Ureter (tissue), 1 donor: Measurements from ENCODE around the gene CAMK2N2. TPM values are rescaled to one million over a fixed set of nuclear protein-coding genes. Genes with fewer than 3 reads are reported as not detected.

Experiments
- DNase-seq: peaks from one replicate; pipeline ENCODE4 v3.0.0-alpha.2; 2020; ENCODE audit warnings: low spot score
- total RNA-seq: library from RNA; stranded (reverse); gene quantifications from one replicate; pipeline ENCODE4 v1.2.4, GENCODE V29; 2023
- donor health status: DM: yes; HTN: yes; CAD: no.

CAMK2N2 gene
- total RNA-seq = not detected

DNA sequence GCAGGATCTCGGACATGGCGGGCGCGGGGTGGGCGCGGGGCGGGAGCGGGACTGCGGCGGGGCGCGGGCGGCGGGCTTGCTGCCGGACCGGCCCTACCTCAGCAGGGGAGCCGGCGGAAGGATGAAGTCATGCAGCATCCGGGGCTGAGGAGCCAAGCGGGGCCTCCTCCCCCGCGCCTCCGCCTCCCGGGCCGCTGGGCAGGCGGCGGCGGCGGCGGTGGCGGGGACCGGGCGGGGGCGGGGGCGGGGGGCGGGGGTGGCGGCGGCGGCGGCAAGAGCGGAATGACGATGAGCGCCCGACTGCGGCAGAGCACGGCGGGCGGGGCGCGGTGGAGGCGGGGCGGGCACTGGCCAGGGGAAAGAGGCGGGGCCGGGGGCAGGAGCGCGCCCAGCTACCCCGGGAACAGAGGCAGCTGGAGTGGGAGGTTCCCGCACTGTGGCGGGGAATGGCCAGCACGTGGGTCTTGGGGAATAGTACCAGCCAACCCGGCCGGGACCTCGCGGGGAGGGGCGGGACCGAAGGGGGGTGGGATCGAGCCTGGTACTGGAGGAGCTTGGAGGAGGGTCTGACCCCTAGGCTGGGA, at the start of gene CAMK2N2:
Gene CAMK2N2 (minus strand): TSS at position 284 of the 584 bp plus-strand sequence. CDS start 268 bp downstream, at position 16.
- no peak for DNase-seq

DNA sequence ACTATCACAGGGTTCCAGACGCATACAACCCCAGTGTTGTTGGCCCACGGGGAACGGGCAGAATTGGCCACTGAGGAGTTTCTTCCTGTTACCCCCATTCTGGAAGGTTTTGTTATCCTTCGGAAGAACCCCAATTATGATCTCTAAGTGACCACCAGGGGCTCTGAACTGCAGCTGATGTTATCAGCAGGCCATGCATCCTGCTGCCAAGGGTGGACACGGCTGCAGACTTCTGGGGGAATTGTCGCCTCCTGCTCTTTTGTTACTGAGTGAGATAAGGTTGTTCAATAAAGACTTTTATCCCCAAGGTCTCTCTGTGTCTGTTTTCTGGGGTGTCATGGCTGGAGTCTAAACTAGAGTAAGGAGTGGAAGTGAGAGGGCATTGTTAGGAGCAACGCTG, 47.4 kb upstream of the CAMK2N2 start:
- no peak for DNase-seq

DNA sequence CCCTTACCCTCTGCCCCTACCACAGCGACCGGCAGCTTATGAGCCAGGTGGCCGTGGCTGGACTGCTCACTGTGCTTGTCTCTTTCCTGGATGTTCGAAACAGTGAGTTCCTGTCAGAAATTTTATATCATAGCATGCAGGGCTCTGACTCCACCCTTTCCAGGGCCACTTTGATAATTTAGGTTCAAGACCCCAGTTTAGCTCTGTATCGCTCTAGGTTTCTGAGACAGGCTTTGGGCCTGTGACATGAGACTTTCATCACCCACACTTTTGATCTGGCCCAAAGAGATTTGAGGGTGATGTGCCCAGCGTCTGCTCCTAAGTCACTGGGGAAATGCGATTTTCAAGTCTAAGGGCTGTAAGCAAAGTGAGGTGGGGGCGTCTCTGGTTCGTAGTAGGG, 46.6 kb upstream of the CAMK2N2 start:
- no peak for DNase-seq

DNA sequence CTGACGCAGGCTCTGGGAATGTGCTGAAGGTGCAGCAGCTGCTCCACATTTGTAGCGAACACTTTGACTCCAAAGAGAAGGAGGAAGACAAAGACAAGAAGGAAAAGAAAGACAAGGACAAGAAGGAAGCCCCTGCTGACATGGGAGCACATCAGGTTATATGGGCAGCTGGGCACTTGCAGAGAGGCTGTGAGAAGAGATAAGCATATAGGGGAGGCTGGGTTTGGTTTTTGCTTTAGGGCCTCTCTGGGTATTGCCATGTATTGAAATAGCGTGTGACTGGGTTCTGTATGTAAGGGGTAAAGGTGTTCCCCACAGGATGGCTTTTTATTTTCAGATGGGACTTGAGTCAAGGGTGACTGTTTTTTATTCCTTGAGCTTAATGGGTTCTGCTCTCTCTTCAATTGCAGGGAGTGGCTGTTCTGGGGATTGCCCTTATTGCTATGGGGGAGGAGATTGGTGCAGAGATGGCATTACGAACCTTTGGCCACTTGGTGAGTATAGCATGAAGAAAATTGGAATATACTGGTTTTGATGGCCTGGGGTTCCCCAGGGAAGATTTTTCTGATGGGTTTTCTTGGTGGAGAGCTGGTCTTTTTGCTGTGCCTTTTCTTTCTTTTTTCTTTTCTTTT, 45.1 kb upstream of the CAMK2N2 start:
- no peak for DNase-seq

DNA sequence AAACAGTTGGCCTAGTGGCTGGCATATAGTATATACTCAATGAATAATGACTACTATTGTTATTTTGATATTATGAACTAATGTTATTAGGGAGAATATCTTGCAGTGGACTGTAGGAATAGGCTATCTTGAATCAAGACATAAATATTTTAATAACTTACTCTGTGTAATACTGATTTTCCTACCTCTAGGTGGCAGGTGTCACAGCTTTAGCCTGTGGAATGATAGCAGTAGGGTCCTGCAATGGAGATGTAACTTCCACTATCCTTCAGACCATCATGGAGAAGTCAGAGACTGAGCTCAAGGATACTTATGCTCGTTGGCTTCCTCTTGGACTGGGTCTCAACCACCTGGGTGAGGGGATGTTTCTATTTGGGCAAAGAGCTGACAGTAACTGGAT, 44.2 kb upstream of the CAMK2N2 start:
- DNase-seq = no peak

DNA sequence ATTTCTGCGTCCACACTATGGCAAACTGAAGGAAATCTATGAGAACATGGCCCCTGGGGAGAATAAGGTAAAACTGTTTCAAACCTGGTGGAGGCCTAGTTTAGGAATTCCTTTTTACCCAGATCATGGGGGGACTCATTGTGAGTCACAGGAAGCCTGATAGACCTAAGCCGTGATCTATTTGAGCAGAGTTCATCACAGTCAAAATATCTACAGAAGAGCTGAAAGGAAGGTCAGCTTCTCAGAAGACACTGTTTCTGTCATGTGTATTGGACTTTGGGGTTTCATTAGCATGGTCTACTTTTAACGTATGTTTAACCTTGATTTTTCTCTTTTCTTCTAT, 39.0 kb upstream of the CAMK2N2 start:
- no peak for DNase-seq

DNA sequence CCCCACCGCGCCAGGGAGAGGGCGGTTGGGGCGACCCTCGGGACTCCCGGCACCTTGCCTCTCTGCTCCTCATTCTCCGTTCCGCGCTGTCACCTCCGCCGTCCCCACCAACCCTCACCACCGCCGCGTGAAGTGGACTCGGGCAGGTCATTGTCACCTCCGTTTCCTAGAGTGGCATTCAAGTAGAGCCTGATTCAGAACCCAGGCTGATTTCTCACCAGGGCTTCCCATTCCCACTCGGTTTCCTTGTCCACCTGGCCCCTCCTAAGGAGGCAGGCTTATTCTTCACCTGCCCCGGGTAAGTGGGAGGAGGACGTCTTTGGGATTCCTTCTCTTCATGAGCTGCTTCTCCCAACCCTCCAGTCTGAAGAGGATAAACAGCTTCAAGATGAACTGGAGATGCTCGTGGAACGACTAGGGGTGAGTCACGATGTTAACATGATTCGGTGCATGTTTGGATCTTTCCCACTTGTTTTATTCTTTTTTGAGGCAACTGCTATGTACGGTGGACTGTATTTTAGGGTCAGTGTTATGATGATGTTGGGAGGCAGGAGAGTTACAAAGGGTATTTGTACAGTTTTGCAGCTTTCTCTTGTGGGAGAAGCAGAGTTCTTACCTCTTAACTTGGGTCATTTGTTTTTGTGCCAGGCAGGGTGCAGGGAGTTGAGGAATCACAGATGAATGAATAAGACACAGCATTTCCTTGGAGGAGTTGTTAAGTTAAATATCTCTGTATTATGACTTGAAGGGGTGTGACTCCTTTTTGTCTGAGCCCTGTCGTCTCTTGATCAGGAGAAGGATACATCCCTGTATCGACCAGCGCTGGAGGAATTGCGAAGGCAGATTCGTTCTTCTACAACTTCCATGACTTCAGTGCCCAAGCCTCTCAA, 38.4 kb upstream of the CAMK2N2 start:
- DNase-seq = peak; percentile 62

DNA sequence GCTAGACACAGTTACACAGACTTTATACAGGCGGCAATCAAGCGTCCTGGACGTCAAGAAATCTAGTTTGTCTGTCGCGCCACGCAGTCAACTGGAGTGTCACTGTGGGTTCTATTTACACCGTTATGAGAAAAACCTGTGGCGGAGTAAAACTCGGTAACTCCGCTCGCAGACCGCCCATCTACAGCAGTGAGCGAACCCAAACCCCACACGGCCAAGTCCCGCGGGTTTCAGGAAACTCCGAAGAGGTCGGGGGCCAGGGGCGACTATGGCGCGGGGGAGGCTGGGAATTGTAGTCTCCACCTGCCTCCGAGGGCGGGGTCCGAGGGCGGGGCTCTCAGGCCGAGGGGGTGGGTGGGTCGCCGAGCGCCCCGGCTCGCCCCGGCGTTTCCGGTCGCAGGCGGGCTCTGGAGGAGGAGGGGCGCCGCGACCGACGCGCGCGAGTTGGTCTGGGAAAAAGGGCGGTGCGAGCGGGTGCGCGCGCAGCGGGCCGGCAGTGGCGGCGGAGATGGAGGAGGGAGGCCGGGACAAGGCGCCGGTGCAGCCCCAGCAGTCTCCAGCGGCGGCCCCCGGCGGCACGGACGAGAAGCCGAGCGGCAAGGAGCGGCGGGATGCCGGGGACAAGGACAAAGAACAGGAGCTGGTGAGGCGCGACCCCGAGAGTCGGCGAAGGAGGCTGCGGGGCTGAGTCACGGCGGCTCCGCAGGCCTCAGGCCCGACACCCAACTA, 37.6 kb upstream of the CAMK2N2 start, which contains the start of gene PSMD2:
Gene PSMD2 (plus strand): TSS at position 483 of the 729 bp plus-strand sequence. CDS start 26 bp downstream, at position 509.
- peak; percentile 98 for DNase-seq

DNA sequence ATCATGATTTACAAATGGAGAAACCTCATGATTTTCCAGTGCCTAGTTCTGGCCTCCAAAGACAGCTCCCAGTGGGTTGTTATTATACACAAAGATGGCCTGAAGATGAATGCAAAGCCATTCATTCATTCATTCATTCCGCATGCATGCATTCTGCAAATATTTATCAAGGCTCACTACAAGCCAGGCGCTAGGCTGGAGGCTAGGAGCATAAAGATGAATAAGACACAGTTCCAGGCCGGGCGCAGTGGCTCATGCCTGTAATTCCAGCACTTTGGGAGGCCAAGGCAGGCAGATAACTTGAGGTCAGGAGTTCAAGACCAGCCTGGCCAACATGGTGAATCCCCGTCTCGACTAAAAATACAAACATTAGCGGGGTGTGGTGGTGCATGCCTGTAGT, 35.3 kb upstream of the CAMK2N2 start:
- DNase-seq = no peak

DNA sequence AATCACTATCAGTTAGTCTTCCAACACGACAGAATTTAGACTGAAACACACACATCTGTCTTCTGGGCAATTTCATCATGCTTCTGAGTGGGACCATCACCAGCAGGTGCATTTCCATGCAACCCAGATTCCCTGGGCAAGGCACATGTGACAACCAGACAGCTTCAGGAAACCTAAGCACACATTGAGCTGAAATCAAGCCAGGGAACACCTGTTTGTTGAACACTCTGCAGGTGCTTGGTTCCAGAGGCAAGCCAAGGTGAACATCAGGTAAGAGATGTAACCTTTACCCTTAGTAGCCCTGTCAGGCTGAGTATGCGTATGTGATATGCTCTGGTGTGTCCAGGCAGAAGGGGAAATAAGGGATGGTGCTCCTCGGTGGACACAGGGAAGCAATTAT, 34.4 kb upstream of the CAMK2N2 start:
- DNase-seq = no peak

DNA sequence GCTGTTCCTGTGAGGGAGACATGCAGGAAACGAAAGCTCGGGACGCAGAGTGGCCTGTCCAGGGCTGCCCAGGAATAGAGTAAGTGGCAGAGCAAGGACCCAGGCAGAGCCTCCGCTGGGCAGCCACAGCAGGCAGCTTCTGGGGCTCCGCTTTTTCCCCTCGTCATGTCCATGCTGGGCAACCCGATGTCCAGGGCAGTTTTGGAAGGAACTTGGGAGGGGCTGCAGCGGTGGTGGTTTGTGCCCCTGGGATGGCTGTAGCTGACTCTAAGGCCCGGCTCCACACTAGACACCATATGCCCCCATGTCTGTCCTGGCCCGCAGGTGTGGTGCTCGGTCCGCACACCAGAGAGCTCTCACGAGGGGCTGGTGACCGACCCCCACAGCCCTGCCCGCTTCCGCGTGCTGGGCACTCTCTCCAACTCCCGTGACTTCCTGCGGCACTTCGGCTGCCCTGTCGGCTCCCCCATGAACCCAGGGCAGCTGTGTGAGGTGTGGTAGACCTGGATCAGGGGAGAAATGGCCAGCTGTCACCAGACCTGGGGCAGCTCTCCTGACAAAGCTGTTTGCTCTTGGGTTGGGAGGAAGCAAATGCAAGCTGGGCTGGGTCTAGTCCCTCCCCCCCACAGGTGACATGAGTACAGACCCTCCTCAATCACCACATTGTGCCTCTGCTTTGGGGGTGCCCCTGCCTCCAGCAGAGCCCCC, 30.5 kb upstream of the CAMK2N2 start:
- DNase-seq = no peak

DNA sequence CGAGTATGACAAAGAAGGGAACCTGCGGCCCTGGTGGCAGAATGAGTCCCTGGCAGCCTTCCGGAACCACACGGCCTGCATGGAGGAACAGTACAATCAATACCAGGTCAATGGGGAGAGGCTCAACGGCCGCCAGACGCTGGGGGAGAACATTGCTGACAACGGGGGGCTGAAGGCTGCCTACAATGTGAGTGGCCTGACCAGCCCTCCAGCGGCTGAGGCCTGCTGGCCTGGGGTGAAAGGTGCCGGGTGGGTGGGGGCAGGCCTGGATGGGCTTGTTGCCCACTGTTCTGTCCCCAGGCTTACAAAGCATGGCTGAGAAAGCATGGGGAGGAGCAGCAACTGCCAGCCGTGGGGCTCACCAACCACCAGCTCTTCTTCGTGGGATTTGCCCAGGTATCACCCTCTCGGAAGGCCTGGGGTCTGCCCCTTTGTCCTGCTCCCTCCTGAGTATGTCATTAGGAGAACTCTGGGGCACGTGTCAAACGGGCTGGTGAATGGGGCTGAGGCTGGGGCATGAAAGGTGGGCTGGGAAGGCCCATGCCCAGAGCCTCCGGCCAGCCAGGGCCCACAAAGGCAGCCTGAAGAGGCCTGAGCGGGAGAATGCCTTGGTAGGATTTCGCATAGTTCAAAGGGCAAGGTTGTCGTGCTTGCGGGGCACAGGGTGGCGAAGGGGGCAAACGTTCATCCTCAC, 29.8 kb upstream of the CAMK2N2 start:
- DNase-seq = no peak

DNA sequence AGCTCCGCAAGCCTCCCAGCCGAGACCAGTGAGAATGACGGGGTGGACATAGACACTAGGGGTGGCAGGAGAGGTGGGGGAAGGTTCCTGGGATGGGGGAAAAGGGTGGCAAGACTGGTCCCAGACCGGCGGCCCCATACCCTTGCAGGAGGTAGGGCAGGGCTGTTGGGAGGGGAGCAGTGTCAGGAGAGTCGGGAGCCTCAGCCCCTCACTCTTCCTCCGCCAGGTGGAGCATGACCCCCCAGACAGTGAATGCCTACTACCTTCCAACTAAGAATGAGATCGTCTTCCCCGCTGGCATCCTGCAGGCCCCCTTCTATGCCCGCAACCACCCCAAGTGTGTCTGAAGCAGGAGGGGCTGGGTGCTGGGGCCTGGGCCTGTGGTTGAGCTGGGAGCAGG, 29.0 kb upstream of the CAMK2N2 start:
- no peak for DNase-seq

DNA sequence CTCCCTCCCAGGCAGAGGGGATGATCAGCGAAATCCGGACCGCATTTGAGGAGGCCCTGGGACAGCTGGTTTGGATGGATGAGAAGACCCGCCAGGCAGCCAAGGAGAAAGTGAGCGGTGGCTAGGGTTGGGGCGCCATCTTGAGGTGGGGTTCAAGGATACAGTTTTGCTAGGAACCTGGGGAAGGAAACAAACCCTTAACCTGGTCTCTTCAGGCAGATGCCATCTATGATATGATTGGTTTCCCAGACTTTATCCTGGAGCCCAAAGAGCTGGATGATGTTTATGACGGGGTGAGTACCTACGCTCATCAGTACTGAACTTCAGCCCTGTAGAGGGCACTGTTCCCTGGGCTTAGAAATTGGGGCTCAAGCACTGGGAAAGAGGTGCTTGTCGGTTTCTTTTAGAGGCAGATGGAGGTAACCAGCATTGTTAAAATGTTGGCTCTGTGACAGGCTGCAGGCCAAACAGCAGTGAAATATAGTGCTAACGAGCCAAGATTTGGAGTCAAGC, 28.1 kb upstream of the CAMK2N2 start:
- DNase-seq = no peak

DNA sequence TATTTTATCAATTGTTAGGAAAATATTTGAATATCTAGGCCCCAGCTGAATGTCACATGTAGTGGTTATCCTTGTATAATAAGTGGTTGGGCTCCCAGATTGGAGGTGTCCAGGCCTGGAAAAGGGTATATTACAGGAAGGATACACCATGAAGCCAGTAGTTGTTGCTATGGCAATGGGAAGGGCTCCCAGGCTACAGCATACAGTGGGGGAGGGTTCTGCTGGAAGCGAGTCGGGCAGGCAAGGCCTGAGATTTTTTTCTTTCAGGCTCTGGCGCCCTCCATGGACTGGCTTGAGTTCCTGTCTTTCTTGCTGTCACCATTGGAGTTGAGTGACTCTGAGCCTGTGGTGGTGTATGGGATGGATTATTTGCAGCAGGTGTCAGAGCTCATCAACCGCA, 23.3 kb upstream of the CAMK2N2 start:
- DNase-seq = no peak

DNA sequence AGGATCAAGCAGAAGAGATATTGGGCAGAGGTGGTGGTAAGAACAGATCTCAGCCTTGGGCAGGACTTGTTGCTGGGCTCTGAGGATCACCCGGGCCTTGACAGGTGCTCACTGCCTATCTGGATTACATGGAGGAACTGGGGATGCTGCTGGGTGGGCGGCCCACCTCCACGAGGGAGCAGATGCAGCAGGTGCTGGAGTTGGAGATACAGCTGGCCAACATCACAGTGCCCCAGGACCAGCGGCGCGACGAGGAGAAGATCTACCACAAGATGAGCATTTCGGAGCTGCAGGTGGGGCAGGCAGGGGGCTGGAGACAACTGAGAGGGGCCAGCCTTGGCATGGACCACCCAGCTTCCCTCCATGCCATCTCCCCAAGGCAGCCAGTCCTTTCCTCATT, 22.3 kb upstream of the CAMK2N2 start:
- no peak for DNase-seq

DNA sequence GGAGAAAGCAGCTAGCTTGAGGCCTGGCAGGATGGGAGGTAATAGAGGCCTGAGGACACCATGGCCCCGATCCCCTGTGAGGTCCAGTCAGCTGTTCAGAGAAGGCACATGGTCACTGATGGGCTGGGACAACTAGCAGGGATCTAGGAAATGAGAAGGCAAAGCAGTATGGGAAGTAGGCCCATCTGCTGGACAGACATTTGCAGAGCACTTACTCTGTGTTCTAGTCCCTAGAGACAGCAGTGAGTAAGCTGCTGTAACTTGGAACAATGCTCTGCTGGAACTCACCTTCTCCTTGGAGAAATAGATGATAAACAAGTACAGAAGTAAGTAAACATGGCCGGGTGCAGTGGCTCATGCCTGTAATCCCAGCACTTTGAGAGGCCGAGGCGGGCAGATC, 21.6 kb upstream of the CAMK2N2 start:
- no peak for DNase-seq

DNA sequence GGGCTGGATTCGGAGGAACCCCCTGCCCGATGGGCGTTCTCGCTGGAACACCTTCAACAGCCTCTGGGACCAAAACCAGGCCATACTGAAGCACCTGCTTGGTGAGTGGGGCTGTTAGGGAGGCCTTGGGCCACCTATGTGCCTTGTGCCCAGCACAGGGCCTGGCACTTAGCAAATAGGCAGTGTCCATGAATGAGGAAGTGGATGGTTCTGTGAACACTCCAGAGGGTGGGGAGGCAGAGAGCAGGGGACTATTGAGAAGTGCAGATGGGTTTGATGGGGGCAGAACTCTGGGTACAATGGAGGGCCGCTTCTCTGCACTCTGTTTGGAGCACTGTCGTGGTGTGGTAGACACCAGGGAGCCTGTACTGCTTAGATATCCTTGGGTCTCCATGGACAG, 16.0 kb upstream of the CAMK2N2 start:
- no peak for DNase-seq

DNA sequence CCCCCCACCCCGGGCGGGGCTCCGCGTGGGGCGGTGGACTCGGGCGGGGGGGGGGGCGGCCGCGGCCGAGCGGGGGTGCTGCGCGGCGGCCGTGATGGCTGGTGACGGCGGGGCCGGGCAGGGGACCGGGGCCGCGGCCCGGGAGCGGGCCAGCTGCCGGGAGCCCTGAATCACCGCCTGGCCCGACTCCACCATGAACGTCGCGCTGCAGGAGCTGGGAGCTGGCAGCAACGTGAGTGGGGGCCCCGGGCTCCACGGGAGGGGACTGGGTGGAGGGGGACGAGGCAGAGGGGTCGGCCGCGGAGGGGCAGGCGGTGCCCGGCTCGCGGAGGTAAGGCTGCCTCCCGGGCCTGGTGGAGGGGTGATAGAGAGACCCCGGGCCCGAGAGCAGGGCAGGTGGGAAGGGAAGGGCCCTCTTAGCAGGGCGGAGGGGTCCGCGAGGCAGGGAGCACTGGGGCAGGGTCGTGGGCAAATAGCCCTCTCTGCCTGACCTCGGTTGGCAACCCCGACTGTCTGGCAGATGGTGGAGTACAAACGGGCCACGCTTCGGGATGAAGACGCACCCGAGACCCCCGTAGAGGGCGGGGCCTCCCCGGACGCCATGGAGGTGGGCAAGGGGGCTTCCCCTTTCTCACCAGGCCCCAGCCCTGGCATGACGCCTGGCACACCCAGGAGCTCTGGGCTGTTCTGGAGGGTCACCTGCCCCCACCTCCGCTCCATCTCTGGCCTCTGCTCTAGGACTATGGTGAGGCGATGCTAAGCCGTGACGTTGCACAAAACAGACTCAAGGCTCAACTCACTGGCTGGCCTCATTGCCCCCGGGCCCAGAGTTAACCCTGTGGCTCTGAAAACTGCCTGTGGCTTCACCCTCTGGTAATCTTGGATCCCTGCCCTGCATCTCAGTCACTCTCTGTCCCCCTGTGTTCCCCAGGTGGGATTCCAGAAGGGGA, 14.9 kb upstream of the CAMK2N2 start, which contains the start of gene ECE2:
Gene ECE2 (plus strand): TSS at position 62 of the 950 bp plus-strand sequence. CDS start 132 bp downstream, at position 194.
- no peak for DNase-seq

DNA sequence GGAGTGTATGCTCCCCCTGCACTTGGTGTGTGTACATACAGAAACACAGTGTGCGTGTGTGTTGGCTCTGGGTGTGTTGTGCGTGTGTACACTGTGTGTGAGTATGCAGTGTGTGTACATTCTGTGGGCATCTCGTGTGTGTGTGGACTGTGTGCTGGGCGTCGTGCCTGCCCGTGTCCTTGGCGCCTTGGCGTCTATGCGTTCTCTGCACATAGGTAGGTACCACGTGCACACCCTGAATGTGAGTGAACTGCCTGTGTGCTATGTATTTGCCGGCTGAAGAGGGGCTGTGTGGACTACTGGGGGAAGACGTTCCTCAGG, 14.0 kb upstream of the CAMK2N2 start:
- DNase-seq = no peak
